Ascending aorta (tissue), 2 donors: ENCODE measurements around the gene DEFB115. TPM values are rescaled to one million over a fixed set of nuclear protein-coding genes. Genes with fewer than 3 reads are reported as not detected.

Experiments
- DNase-seq, 2 donors: peaks; one replicate each; pipeline ENCODE4 v3.0.0-alpha.2; 2019; ENCODE audit warnings: low spot score in 2 of 2
- H3K27ac ChIP-seq, 2 donors: fragments of 200-600 bp; sonication (generic); one replicate each; pipeline ENCODE4 v1.5.1; 2016 to 2017; ENCODE audit warnings: mild to moderate bottlenecking in 1 of 2
- H3K27me3 ChIP-seq: fragments of 200-600 bp; sonication (generic); one replicate; pipeline ENCODE4 v1.5.1; 2017
- H3K36me3 ChIP-seq, 2 donors: fragments of 200-600 bp; sonication (generic); one replicate each; pipeline ENCODE4 v1.5.1; 2016
- H3K4me1 ChIP-seq, 2 donors: fragments of 200-600 bp; sonication (generic); one replicate each; pipeline ENCODE4 v1.5.1; 2016 to 2017; ENCODE audit warnings: mild to moderate bottlenecking in 1 of 2
- H3K4me3 ChIP-seq, 2 donors: fragments of 200-600 bp; sonication (generic); one replicate each; pipeline ENCODE4 v1.5.1; 2016 to 2017; ENCODE audit warnings: mild to moderate bottlenecking in 1 of 2
- H3K9me3 ChIP-seq, 2 donors: fragments of 200-600 bp; sonication (generic); one replicate each; pipeline ENCODE4 v1.5.1; 2016
- CTCF ChIP-seq, 3 experiments: fragments of 200-600 bp in 2 of 3; fragments of 450-650 bp in 1 of 3; sonication (generic) in 2 of 3; IDR thresholded peaks; one replicate each; pipeline ENCODE4 v1.5.1; 2016 to 2019; ENCODE audit warnings: antibody characterized with exemption in 3 of 3, mild to moderate bottlenecking in 1 of 3, moderate library complexity in 1 of 3
- intact Hi-C: fragments of 100-400 bp; cut with DNase I; formaldehyde crosslinking; loops from one replicate; pipeline ENCODE4 v1.15.1; 2023
- total RNA-seq: library from RNA; depleted of rRNA; stranded (reverse); fragments of >200 nt; gene quantifications from one replicate; pipeline ENCODE4 v1.1.0, GENCODE V29; 2016

DEFB115 gene
- not detected for total RNA-seq

GRCh38 chr20:31257364-31257763 is at the start of gene DEFB115:
Gene DEFB115 (plus strand): TSS chr20:31257664. CDS start chr20:31257664, 0 bp downstream.
- H3K4me1 ChIP-seq = no peaks in the 10 kb centered on the region
- DNase-seq = no peak
- no peak for TF ChIP-seq CTCF (IDR thresholded peaks at IDR 0.05)
- intact Hi-C loops = no loop called here
- no peaks in the 10 kb centered on the region for H3K9me3 ChIP-seq
- no peak within 1 kb of the TSS for H3K27ac ChIP-seq
- H3K4me3 ChIP-seq = no peak within 1 kb of the TSS
- no peaks in the 10 kb centered on the region for H3K27me3 ChIP-seq
- H3K36me3 ChIP-seq = no peaks in the 10 kb centered on the region

GRCh38 chr20:31236953-31237352 is 20.5 kb upstream of the DEFB115 start:
- DNase-seq = no peak
- H3K9me3 ChIP-seq = peaks cover 0 to 46% of the 10 kb centered on the region in 2 donors
- no peaks in the 10 kb centered on the region for H3K27me3 ChIP-seq
- intact Hi-C loops = no loop called here
- H3K4me1 ChIP-seq = no peaks in the 10 kb centered on the region
- no peak for TF ChIP-seq CTCF (IDR thresholded peaks at IDR 0.05)
- H3K36me3 ChIP-seq = no peaks in the 10 kb centered on the region
- H3K27ac ChIP-seq = no peak overlapping the region
- no peak overlapping the region for H3K4me3 ChIP-seq

GRCh38 chr20:31237763-31238162 is 19.7 kb upstream of the DEFB115 start:
- Histone ChIP-seq H3K36me3 (no peaks in the 10 kb centered on the region), H3K4me1 (no peaks in the 10 kb centered on the region), H3K4me3 (no peak overlapping the region), H3K9me3 (peaks cover 0 to 48% of the 10 kb centered on the region in 2 donors), H3K27me3 (no peaks in the 10 kb centered on the region), H3K27ac (no peak overlapping the region)
- no peak for DNase-seq
- intact Hi-C loops = no loop called here
- TF ChIP-seq CTCF (IDR thresholded peaks at IDR 0.05) = no peak

GRCh38 chr20:31239139-31239538 is 18.3 kb upstream of the DEFB115 start:
- Histone ChIP-seq H3K9me3 (peaks cover 0 to 48% of the 10 kb centered on the region in 2 donors), H3K27ac (no peak overlapping the region), H3K27me3 (no peaks in the 10 kb centered on the region), H3K36me3 (no peaks in the 10 kb centered on the region), H3K4me3 (no peak overlapping the region), H3K4me1 (no peaks in the 10 kb centered on the region)
- DNase-seq = no peak
- TF ChIP-seq CTCF (IDR thresholded peaks at IDR 0.05) = no peak
- intact Hi-C loops = no loop called here

GRCh38 chr20:31256959-31257358 is 505 bp upstream of the DEFB115 start:
- intact Hi-C loops = no loop called here

More at GRCh38 chr20:31256959-31257358, 505 bp upstream of the DEFB115 start:
- DNase-seq = no peak
- Histone ChIP-seq H3K4me1 (no peaks in the 10 kb centered on the region), H3K4me3 (no peak overlapping the region), H3K27me3 (no peaks in the 10 kb centered on the region), H3K36me3 (no peaks in the 10 kb centered on the region), H3K9me3 (no peaks in the 10 kb centered on the region), H3K27ac (no peak overlapping the region)
- no peak for TF ChIP-seq CTCF (IDR thresholded peaks at IDR 0.05)
